Cardiac muscle cell (in vitro differentiated cells and primary cell): ENCODE measurements around the gene DPP10. TPM values are rescaled to one million over a fixed set of nuclear protein-coding genes. Genes with fewer than 3 reads are reported as not detected.

Experiments used
- DNase-seq, 2 donors: peaks; one replicate each; pipeline versions ENCODE4 v3.0.0 to v3.0.0-alpha.2; 2010 to 2017; ENCODE audit warnings: low read depth in 1 of 2, low spot score in 1 of 2
- H3K27ac ChIP-seq: fragments of 200-600 bp; sonication (generic); 2 replicates; pipeline ENCODE4 v1.5.1; 2016
- H3K27me3 ChIP-seq: fragments of 200-600 bp; sonication (generic); 2 replicates; pipeline ENCODE4 v1.6.0; 2016; ENCODE audit warnings: control low read depth
- H3K36me3 ChIP-seq: fragments of 200-600 bp; sonication (generic); 2 replicates; pipeline ENCODE4 v1.5.1; 2016; ENCODE audit warnings: control low read depth
- H3K4me1 ChIP-seq: fragments of 200-600 bp; sonication (generic); 2 replicates; pipeline ENCODE4 v1.8.1; 2017; ENCODE audit warnings: low read depth, mild to moderate bottlenecking, mixed run types
- H3K4me3 ChIP-seq: fragments of 200-600 bp; sonication (generic); 2 replicates; pipeline ENCODE4 v1.5.1; 2016; ENCODE audit warnings: mild to moderate bottlenecking
- H3K9me3 ChIP-seq: fragments of 200-600 bp; sonication (generic); 2 replicates; pipeline ENCODE4 v1.5.1; 2017; ENCODE audit warnings: low read depth, mild to moderate bottlenecking, control low read depth
- polyA plus RNA-seq: library from polyadenylated mRNA; unstranded; fragments of >200 nt; fragmentation: Nextera tagmentation; extraction: Ambion mirVana; gene quantifications from 2 replicates; pipeline ENCODE4 v1.2.1, GENCODE V29; 2016
- total RNA-seq: library from RNA; depleted of rRNA; stranded (reverse); fragments of >200 nt; gene quantifications from 2 replicates; pipeline ENCODE4 v1.2.3, GENCODE V29; 2016
- TF ChIP-seq, protein P1 (sequence below): IDR thresholded peaks from 2 replicates; pipeline ENCODE4 v1.5.1; 2012; ENCODE audit warnings: low read depth, mild to moderate bottlenecking, low read length

The DPP10 gene
- total and polyA plus RNA-seq, 2 experiments from 2014 or later: 1.1 to 1.4 TPM

DNA sequence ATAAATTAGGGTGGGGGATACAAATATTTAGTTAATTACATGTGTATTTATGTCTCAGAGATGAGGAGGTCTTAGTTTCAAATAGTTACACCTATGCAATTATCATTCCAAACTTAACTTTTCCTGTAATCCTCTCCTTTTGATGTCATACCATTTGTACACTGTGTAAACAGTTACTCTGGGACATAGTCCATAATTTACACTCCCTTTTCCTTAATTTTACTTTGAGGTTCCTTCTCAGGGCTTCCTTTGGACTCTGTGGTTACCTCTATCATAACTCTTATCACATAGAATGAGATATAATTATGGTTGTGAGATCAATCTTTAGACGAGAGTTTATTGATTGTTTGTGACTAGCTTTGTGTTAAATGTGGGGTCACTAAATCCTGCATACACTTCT lies 84.4 kb downstream of the DPP10 start:
- H3K36me3 ChIP-seq: no peaks in the 10 kb centered on the region
- no peak overlapping the region for H3K4me3 ChIP-seq
- TF ChIP-seq, protein P1, sequence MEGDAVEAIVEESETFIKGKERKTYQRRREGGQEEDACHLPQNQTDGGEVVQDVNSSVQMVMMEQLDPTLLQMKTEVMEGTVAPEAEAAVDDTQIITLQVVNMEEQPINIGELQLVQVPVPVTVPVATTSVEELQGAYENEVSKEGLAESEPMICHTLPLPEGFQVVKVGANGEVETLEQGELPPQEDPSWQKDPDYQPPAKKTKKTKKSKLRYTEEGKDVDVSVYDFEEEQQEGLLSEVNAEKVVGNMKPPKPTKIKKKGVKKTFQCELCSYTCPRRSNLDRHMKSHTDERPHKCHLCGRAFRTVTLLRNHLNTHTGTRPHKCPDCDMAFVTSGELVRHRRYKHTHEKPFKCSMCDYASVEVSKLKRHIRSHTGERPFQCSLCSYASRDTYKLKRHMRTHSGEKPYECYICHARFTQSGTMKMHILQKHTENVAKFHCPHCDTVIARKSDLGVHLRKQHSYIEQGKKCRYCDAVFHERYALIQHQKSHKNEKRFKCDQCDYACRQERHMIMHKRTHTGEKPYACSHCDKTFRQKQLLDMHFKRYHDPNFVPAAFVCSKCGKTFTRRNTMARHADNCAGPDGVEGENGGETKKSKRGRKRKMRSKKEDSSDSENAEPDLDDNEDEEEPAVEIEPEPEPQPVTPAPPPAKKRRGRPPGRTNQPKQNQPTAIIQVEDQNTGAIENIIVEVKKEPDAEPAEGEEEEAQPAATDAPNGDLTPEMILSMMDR: no peak

DNA sequence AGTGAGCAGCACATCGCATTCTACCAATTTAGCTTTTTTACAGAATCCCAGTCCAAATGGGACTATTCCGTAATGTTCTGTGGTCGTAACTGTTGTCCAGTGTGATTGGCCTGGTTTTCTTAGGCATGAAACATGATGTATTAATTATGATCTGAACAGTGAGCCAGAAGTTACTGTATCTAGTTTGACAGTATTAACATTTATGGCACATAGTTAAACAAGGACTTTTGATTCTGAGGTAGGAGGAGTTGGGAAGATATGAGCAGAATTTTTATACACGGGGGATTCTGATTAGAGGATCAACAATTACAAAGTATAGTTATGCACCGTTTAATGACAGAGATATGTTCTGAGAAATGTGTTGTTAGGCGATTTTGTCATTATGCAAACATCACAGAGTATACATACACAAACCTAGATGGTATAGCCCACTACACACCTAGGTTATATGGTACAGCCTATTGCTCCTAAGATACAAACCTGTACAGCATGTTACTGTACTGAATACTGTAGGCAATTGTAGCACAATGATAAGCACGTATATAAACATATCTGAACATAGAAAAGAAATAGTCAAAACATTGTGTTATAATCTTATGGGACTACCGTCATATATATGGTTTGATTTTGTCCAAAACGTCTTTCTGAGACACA lies 85.0 kb downstream of the DPP10 start:
- Histone ChIP-seq H3K4me3 (no peak overlapping the region), H3K9me3 (no peaks in the 10 kb centered on the region), H3K4me1 (no peaks in the 10 kb centered on the region), H3K27me3 (no peaks in the 10 kb centered on the region), H3K27ac (no peak overlapping the region), H3K36me3 (no peaks in the 10 kb centered on the region)
- DNase-seq: no peak
- TF ChIP-seq, protein P1: no peak

More for the DNA sequence above, 84.4 kb downstream of the DPP10 start:
- no peak overlapping the region for H3K27ac ChIP-seq
- no peaks in the 10 kb centered on the region for H3K9me3 ChIP-seq
- no peak for DNase-seq
- no peaks in the 10 kb centered on the region for H3K4me1 ChIP-seq
- no peaks in the 10 kb centered on the region for H3K27me3 ChIP-seq

DNA sequence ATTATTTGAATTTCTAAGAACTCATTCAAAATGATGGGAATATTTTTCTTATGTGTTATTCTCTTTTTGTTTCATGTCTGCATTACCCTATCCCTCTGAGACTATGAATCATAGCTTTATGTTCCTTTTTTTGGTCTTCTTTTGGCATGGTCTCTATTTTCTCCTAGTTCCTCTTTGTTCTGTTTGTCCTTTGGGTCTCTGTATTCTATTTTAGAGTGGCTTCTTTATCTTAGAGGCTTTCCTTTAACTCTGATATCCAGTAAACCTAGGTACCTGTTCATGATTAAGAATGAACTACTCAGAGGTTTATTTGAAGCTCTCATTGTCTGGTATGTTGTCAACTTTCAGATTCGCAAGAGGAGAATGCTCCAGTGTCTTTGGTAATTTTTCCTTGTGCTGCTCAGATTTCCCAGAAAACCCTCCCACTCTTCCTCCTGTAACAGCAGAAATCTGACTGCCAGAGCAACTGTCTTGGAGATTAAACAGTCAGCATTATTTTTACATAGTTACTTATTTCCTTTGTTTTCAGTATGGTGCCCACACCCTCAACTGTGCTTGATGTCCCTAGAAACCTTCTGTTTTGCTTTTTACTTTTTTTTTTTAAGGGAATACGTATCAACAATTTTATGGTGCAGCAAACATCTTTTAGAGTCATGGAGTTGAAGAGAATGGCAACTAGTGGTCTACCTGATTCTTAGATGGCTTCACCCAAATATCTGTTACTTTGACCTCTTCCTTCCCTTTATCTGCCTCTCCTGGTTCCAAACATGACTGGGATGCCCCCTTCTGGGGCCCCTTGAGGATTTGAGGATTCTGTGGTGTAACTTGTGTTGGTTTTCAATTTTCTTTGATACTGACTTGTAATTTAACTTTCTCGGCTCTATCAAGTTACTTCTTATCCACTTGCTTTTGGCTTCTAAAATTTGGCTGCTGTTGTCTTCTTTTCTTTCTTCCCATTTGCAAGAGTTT lies 92.0 kb downstream of the DPP10 start:
- no peaks in the 10 kb centered on the region for H3K9me3 ChIP-seq
- TF ChIP-seq, protein P1: no peak
- no peaks in the 10 kb centered on the region for H3K4me1 ChIP-seq
- H3K27ac ChIP-seq: no peak overlapping the region
- no peaks in the 10 kb centered on the region for H3K36me3 ChIP-seq
- no peak overlapping the region for H3K4me3 ChIP-seq
- DNase-seq: peak in 1 of 2 donors; percentile 15
- no peaks in the 10 kb centered on the region for H3K27me3 ChIP-seq

DNA sequence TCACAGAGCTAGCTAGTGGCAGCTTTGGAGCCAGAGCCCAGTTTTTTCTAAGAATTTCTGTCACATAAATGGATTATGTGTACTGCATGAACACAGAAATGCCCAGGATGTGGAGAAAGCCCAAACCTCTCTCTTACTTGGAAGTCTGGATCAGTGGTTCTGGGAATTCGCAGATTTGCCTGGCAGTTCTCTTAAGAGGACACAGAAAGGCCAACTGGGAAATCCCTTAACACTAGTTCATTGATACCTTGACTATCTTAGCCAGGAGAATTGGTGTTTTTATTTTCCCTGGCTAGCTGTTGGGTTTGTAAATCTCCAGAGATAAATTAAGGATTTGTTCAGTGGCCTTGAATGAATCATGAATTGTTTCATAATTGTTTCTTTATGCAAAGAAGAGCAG lies 95.3 kb downstream of the DPP10 start:
- H3K27ac ChIP-seq: no peak overlapping the region
- TF ChIP-seq, protein P1: no peak
- no peak overlapping the region for H3K4me3 ChIP-seq
- H3K9me3 ChIP-seq: no peaks in the 10 kb centered on the region
- DNase-seq: no peak
- H3K4me1 ChIP-seq: no peaks in the 10 kb centered on the region
- H3K27me3 ChIP-seq: no peaks in the 10 kb centered on the region
- H3K36me3 ChIP-seq: no peaks in the 10 kb centered on the region

DNA sequence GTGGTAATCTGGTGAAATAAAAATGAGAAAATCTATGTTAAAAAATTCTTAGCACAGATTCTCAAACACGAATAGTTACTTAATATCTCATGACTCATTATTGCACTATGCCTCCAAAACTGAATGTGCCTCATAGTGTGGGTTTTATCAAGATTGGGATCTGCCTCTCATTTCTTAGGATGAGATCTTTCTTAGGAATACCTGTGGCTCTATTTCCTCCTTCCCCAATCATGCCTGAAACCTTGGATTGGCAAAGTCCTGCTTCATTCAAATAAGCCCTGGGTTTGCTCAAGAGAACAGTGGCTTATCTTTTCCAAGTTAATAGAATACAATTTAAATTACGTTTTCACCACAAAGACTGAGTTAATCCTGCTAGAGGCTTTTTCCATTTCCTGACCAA lies 100.3 kb downstream of the DPP10 start:
- H3K27ac ChIP-seq: no peak overlapping the region
- H3K9me3 ChIP-seq: no peaks in the 10 kb centered on the region
- no peak overlapping the region for H3K4me3 ChIP-seq
- TF ChIP-seq, protein P1: no peak
- no peaks in the 10 kb centered on the region for H3K36me3 ChIP-seq
- H3K4me1 ChIP-seq: peaks cover 7% of the 10 kb centered on the region
- H3K27me3 ChIP-seq: no peaks in the 10 kb centered on the region
- peak in 1 of 2 donors; percentile 24 for DNase-seq
